ENCODE results near the gene PTPRK.

The PTPRK gene

GRCh38 chr6:128339635-128340450 is 180.6 kb downstream of the PTPRK start:
- peak; percentile 81 for DNase-seq
- peaks cover 14% of the 10 kb centered on the region for H3K79me1 ChIP-seq (replicated peaks; ENCODE audit: low read length, poor library complexity, severe bottlenecking)
- no peak overlapping the region for H2BK5ac ChIP-seq (ENCODE audit: low read depth, low read length, poor library complexity, severe bottlenecking)
- no CpG with 5 or more reads among the region's 1 CpG for WGBS
- H3K4ac ChIP-seq (ENCODE audit: low read depth in 1 of 2, low read length in 2 of 2): no peak overlapping the region
- no peak overlapping the region for H3K9ac ChIP-seq (ENCODE audit: low read length)
- H2AFZ ChIP-seq (ENCODE audit: low read depth, low read length): no peak overlapping the region
- H2AK5ac ChIP-seq (ENCODE audit: low read length, severe bottlenecking): no peak overlapping the region
- H2BK15ac ChIP-seq (ENCODE audit: low read depth, poor library complexity, severe bottlenecking): no peak overlapping the region
- H3K36me3 ChIP-seq (ENCODE audit: control insufficient read depth in 1 of 2, insufficient read depth in 2 of 2, low read depth in 1 of 2, low read length in 2 of 2): no peaks in the 10 kb centered on the region
- H3K4me3 ChIP-seq (ENCODE audit: insufficient read depth in 1 of 2, low read depth in 1 of 2, low read length in 2 of 2): no peak overlapping the region
- no peak overlapping the region for H2BK12ac ChIP-seq (ENCODE audit: low read length in 2 of 2)
- H3K27ac ChIP-seq (ENCODE audit: low read length, poor library complexity, severe bottlenecking): no peak overlapping the region
- no peaks in the 10 kb centered on the region for H3K27me3 ChIP-seq (ENCODE audit: control insufficient read depth in 1 of 2, insufficient read depth in 1 of 2, low read length in 2 of 2)
- H4K91ac ChIP-seq (ENCODE audit: low read length): no peak overlapping the region
- H4K8ac ChIP-seq (ENCODE audit: low read length): no peak overlapping the region
- H3K9me3 ChIP-seq (ENCODE audit: control insufficient read depth, low read length): no peaks in the 10 kb centered on the region
- H3K18ac ChIP-seq (ENCODE audit: low read depth in 1 of 2, low read length in 2 of 2): no peak overlapping the region
- H3K14ac ChIP-seq (ENCODE audit: low read length in 2 of 2): no peak overlapping the region
- H3K4me1 ChIP-seq (ENCODE audit: control insufficient read depth, insufficient read depth, low read depth, low read length): no peaks in the 10 kb centered on the region
- H3K23ac ChIP-seq (ENCODE audit: low read length in 2 of 2): no peak overlapping the region
- peak overlapping the region; percentile 49 for H2BK120ac ChIP-seq (ENCODE audit: low read depth, low read length)
- H3K4me2 ChIP-seq (ENCODE audit: low read length, poor library complexity, severe bottlenecking): no peak overlapping the region

DNA sequence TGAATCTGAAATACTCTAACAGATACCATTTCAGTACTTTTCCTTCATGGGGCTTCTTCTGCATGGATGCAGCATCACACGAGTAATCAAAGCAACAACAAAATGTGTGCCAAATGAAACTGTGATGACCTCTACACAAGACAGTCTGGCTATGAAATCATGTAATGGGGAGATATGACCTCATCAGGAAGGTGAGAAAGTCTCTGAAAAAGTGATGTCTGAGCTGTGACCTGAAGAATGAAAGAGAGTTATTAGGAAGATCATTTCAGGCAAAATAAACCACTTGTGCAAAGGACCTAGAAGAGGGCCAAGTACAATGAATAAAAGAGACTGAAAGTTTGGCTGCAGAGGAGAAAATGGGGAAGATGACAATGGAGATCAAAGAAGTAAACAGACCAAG is 182.8 kb downstream of the PTPRK start:
- Histone ChIP-seq H3K9me3 (ENCODE audit: control insufficient read depth, low read length) (no peaks in the 10 kb centered on the region), H3K23ac (ENCODE audit: low read length in 2 of 2) (no peak overlapping the region), H4K91ac (ENCODE audit: low read length) (no peak overlapping the region), H3K4ac (ENCODE audit: low read depth in 1 of 2, low read length in 2 of 2) (no peak overlapping the region), H2BK12ac (ENCODE audit: low read length in 2 of 2) (peak overlapping the region in 1 of 2 experiments; percentile 52), H3K27ac (ENCODE audit: low read length, poor library complexity, severe bottlenecking) (no peak overlapping the region), H2BK120ac (ENCODE audit: low read depth, low read length) (no peak overlapping the region), H3K27me3 (ENCODE audit: control insufficient read depth in 1 of 2, insufficient read depth in 1 of 2, low read length in 2 of 2) (no peaks in the 10 kb centered on the region), H3K14ac (ENCODE audit: low read length in 2 of 2) (no peak overlapping the region), H3K18ac (ENCODE audit: low read depth in 1 of 2, low read length in 2 of 2) (no peak overlapping the region), H3K4me2 (ENCODE audit: low read length, poor library complexity, severe bottlenecking) (no peak overlapping the region), H2BK15ac (ENCODE audit: low read depth, poor library complexity, severe bottlenecking) (no peak overlapping the region), H4K8ac (ENCODE audit: low read length) (no peak overlapping the region), H3K36me3 (ENCODE audit: control insufficient read depth in 1 of 2, insufficient read depth in 2 of 2, low read depth in 1 of 2, low read length in 2 of 2) (no peaks in the 10 kb centered on the region), H3K4me3 (ENCODE audit: insufficient read depth in 1 of 2, low read depth in 1 of 2, low read length in 2 of 2) (no peak overlapping the region), H3K9ac (ENCODE audit: low read length) (no peak overlapping the region), H2AFZ (ENCODE audit: low read depth, low read length) (peak overlapping the region; percentile 14), H2AK5ac (ENCODE audit: low read length, severe bottlenecking) (no peak overlapping the region), H3K4me1 (ENCODE audit: control insufficient read depth, insufficient read depth, low read depth, low read length) (no peaks in the 10 kb centered on the region), H3K79me1 (replicated peaks; ENCODE audit: low read length, poor library complexity, severe bottlenecking) (peaks cover 9% of the 10 kb centered on the region), H2BK5ac (ENCODE audit: low read depth, low read length, poor library complexity, severe bottlenecking) (no peak overlapping the region)
- 95% methylated on average over 1 of the region's 1 CpG for WGBS
- DNase-seq: no peak

DNA sequence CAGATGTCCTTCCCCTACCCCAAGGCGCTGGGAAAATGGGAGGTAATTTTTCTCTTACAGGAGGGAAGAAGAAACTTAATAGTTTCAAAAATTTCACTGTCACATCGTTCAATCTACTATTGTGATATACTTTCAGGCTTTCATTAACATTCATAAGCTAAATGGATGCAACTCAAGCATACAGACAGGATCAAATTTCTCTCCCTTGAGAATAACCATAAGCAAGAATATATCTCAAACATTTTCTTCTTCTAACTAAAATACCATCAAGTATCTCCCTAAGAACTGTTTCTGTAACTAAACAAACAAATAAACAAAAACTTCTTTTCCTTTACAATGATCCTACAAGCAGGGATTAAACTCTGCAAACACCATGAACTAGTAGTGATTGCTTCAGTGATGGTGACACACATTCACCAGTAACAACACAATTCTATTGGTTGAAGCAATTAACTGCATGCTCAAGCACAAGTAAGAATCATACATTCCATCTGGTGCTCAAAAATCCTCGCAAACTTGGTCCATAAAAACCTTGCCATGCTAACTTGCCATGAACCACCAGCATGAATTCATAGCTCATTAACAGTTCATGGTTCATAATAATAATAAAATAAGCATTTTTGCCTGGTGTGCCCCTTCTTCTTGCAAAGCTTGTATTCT is 183.8 kb downstream of the PTPRK start:
- H4K8ac ChIP-seq (ENCODE audit: low read length): no peak overlapping the region
- 50% methylated on average over 2 of the region's 3 CpGs for WGBS
- no peaks in the 10 kb centered on the region for H3K4me1 ChIP-seq (ENCODE audit: control insufficient read depth, insufficient read depth, low read depth, low read length)

DNA sequence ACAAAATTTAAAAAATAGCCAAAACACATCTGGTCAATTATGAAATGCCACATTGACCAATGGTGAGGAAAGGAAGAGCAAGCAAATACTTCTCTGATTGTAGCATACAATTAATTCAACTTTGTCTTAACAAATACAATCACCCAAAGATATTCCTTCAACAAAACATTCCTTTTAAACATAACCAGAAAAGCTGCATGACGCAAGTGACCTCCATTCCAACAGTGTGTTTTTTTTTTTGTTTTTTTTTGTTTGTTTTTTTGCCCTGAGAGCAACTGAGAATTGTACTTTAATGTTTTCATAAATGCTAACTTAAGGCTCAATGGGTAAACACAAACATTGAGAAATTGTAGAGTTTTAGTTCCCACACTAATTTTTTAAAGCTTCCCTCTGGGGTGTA is 184.4 kb downstream of the PTPRK start:
- Histone ChIP-seq H2BK5ac (ENCODE audit: low read depth, low read length, poor library complexity, severe bottlenecking) (no peak overlapping the region), H3K4ac (ENCODE audit: low read depth in 1 of 2, low read length in 2 of 2) (no peak overlapping the region), H3K27me3 (ENCODE audit: control insufficient read depth in 1 of 2, insufficient read depth in 1 of 2, low read length in 2 of 2) (no peaks in the 10 kb centered on the region), H2BK12ac (ENCODE audit: low read length in 2 of 2) (no peak overlapping the region), H3K14ac (ENCODE audit: low read length in 2 of 2) (no peak overlapping the region), H3K23ac (ENCODE audit: low read length in 2 of 2) (no peak overlapping the region), H3K36me3 (ENCODE audit: control insufficient read depth in 1 of 2, insufficient read depth in 2 of 2, low read depth in 1 of 2, low read length in 2 of 2) (no peaks in the 10 kb centered on the region), H2BK120ac (ENCODE audit: low read depth, low read length) (no peak overlapping the region), H2AK5ac (ENCODE audit: low read length, severe bottlenecking) (no peak overlapping the region), H3K9me3 (ENCODE audit: control insufficient read depth, low read length) (no peaks in the 10 kb centered on the region), H3K27ac (ENCODE audit: low read length, poor library complexity, severe bottlenecking) (no peak overlapping the region), H3K79me1 (replicated peaks; ENCODE audit: low read length, poor library complexity, severe bottlenecking) (peaks cover 11% of the 10 kb centered on the region), H2AFZ (ENCODE audit: low read depth, low read length) (no peak overlapping the region), H4K8ac (ENCODE audit: low read length) (no peak overlapping the region), H3K4me2 (ENCODE audit: low read length, poor library complexity, severe bottlenecking) (no peak overlapping the region), H3K18ac (ENCODE audit: low read depth in 1 of 2, low read length in 2 of 2) (no peak overlapping the region), H4K91ac (ENCODE audit: low read length) (no peak overlapping the region), H3K9ac (ENCODE audit: low read length) (no peak overlapping the region), H3K4me1 (ENCODE audit: control insufficient read depth, insufficient read depth, low read depth, low read length) (no peaks in the 10 kb centered on the region), H2BK15ac (ENCODE audit: low read depth, poor library complexity, severe bottlenecking) (no peak overlapping the region), H3K4me3 (ENCODE audit: insufficient read depth in 1 of 2, low read depth in 1 of 2, low read length in 2 of 2) (no peak overlapping the region)
- DNase-seq: no peak
- WGBS: no CpG with 5 or more reads among the region's 1 CpG

More for the DNA sequence above, 183.8 kb downstream of the PTPRK start:
- peaks cover 11% of the 10 kb centered on the region for H3K79me1 ChIP-seq (replicated peaks; ENCODE audit: low read length, poor library complexity, severe bottlenecking)
- DNase-seq: peak; percentile 21
- H3K4me3 ChIP-seq (ENCODE audit: insufficient read depth in 1 of 2, low read depth in 1 of 2, low read length in 2 of 2): no peak overlapping the region
- H2BK12ac ChIP-seq (ENCODE audit: low read length in 2 of 2): no peak overlapping the region
- no peak overlapping the region for H2AFZ ChIP-seq (ENCODE audit: low read depth, low read length)
- H4K91ac ChIP-seq (ENCODE audit: low read length): no peak overlapping the region
- H3K4me2 ChIP-seq (ENCODE audit: low read length, poor library complexity, severe bottlenecking): no peak overlapping the region
- H3K23ac ChIP-seq (ENCODE audit: low read length in 2 of 2): no peak overlapping the region
- H3K14ac ChIP-seq (ENCODE audit: low read length in 2 of 2): no peak overlapping the region
- H3K18ac ChIP-seq (ENCODE audit: low read depth in 1 of 2, low read length in 2 of 2): no peak overlapping the region
- no peak overlapping the region for H3K27ac ChIP-seq (ENCODE audit: low read length, poor library complexity, severe bottlenecking)
- H2BK5ac ChIP-seq (ENCODE audit: low read depth, low read length, poor library complexity, severe bottlenecking): no peak overlapping the region
- H3K36me3 ChIP-seq (ENCODE audit: control insufficient read depth in 1 of 2, insufficient read depth in 2 of 2, low read depth in 1 of 2, low read length in 2 of 2): no peaks in the 10 kb centered on the region
- H2BK15ac ChIP-seq (ENCODE audit: low read depth, poor library complexity, severe bottlenecking): no peak overlapping the region
- H3K9me3 ChIP-seq (ENCODE audit: control insufficient read depth, low read length): no peaks in the 10 kb centered on the region
- no peaks in the 10 kb centered on the region for H3K27me3 ChIP-seq (ENCODE audit: control insufficient read depth in 1 of 2, insufficient read depth in 1 of 2, low read length in 2 of 2)
- H3K4ac ChIP-seq (ENCODE audit: low read depth in 1 of 2, low read length in 2 of 2): no peak overlapping the region
- H2BK120ac ChIP-seq (ENCODE audit: low read depth, low read length): no peak overlapping the region
- H2AK5ac ChIP-seq (ENCODE audit: low read length, severe bottlenecking): no peak overlapping the region
- H3K9ac ChIP-seq (ENCODE audit: low read length): no peak overlapping the region
